IPS-18a (cell line): ENCODE data around the gene CENPT.

Experiments used
- H3K27ac ChIP-seq: one replicate; pipeline ENCODE4 v1.5.1; 2013; ENCODE audit warnings: low read length
- H3K27me3 ChIP-seq: one replicate; pipeline ENCODE4 v1.6.1; 2013; ENCODE audit warnings: mild to moderate bottlenecking, low read length; ENCODE audit not compliant: control insufficient read depth, insufficient read depth
- H3K36me3 ChIP-seq: one replicate; pipeline ENCODE4 v1.6.1; 2013; ENCODE audit warnings: low read depth, low read length; ENCODE audit not compliant: control insufficient read depth
- H3K4me1 ChIP-seq: one replicate; pipeline ENCODE4 v1.6.1; 2013; ENCODE audit warnings: low read depth, low read length; ENCODE audit not compliant: control insufficient read depth
- H3K4me3 ChIP-seq: one replicate; pipeline ENCODE4 v1.5.1; 2013; ENCODE audit warnings: low read length
- H3K9ac ChIP-seq: one replicate; pipeline ENCODE4 v1.6.1; 2013; ENCODE audit warnings: mild to moderate bottlenecking, low read length, moderate library complexity
- H3K9me3 ChIP-seq: one replicate; pipeline ENCODE4 v1.6.1; 2013; ENCODE audit warnings: low read depth, low read length; ENCODE audit not compliant: control insufficient read depth

CENPT gene

DNA sequence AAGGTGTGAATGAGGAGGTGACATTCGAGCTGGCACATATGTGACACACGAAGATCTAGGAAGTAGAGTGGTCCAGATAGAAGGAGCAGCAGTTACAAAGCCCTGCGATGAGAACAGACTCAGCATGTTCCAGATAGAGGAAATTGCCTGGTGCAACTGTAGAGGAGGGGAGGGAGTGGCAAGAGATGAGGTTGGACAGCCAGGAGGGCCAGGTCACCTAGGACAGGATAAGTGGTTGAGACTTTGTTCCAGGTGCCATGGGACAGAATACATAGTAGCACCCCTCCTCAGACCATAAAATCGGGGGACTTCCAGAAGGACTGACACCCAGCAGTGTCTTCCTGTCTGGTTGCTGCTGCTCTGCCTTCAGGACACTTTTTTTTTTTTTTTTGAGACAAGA is 11.0 kb upstream of the CENPT start:
- peak overlapping the region; percentile 84 for H3K27ac ChIP-seq

DNA sequence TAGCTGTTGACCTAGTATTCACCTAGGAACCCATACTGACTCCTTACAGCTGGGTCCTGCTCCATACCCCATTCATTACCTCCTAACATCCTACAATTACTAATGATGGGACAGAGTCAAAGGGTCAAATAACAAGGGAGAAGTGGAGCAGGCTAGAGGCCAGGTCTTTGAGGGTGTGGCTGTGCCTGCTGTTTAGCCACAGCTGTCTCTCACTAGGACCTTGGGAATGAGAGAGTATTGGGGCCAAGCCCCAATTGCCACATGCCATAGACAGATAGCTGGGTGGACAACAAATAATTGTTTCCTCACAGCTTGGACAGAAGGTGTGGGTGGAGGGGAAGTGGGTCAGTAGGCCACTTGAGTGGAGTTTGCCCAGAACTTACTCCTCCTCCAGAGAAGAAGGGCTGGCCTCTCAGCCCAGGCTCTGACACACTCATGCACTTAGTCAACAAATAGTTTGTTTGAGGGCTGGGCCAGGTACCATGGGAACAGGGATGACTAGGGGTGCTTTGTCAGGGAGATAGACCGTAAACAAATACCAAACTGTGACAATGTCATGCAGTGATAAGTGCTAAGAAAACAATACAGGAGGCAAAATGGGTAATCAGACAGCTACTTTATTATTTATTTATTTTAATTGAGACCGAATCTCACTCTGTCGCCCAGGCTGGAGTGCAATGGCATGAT is 10.2 kb upstream of the CENPT start:
- Histone ChIP-seq H3K4me3 (peak overlapping the region; percentile 31), H3K27ac (peak overlapping the region; percentile 84), H3K4me1 (peaks cover 20% of the 10 kb centered on the region)

More for the DNA sequence above, 11.0 kb upstream of the CENPT start:
- Histone ChIP-seq H3K9me3 (no peaks in the 10 kb centered on the region), H3K27me3 (no peaks in the 10 kb centered on the region), H3K4me3 (peak overlapping the region; percentile 26), H3K9ac (peak overlapping the region; percentile 60), H3K4me1 (peaks cover 20% of the 10 kb centered on the region), H3K36me3 (peaks cover 8% of the 10 kb centered on the region)

DNA sequence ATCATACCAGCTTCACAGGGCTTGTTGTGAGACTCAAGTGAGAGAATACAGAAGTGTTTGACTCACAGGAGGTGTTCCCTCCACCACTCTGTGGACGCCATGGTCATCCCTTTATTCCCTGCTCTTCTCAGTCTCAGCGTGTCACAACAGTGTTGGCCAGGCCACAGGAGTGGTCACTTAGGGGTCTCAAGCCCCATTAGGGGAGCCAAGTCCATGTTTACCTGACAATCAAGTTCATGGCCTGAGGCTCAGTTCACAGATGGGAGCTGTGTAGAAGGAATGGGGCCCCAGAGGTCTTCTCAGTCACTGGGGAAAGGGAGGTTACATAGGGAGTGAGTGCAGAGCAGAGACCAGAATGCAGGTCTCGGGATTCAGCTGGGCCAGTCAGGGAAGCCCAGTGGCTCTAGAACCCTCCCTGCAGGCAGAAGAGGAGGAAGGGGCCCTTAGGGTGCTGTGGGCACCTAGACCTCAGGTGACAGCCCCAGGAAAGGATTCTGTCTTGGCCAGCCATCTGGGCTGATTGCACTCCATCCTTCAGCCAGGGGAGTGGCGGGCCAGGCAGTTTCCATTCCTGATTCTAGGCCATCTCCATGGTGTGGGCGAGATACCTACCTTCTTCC is 9.5 kb upstream of the CENPT start:
- Histone ChIP-seq H3K4me3 (peak overlapping the region; percentile 31), H3K27me3 (no peaks in the 10 kb centered on the region), H3K27ac (peak overlapping the region; percentile 74), H3K4me1 (peaks cover 20% of the 10 kb centered on the region), H3K9ac (peak overlapping the region; percentile 64), H3K36me3 (peaks cover 10% of the 10 kb centered on the region), H3K9me3 (no peaks in the 10 kb centered on the region)

More for the DNA sequence above, 10.2 kb upstream of the CENPT start:
- peaks cover 8% of the 10 kb centered on the region for H3K36me3 ChIP-seq
- peak overlapping the region; percentile 64 for H3K9ac ChIP-seq
- no peaks in the 10 kb centered on the region for H3K27me3 ChIP-seq
- no peaks in the 10 kb centered on the region for H3K9me3 ChIP-seq

DNA sequence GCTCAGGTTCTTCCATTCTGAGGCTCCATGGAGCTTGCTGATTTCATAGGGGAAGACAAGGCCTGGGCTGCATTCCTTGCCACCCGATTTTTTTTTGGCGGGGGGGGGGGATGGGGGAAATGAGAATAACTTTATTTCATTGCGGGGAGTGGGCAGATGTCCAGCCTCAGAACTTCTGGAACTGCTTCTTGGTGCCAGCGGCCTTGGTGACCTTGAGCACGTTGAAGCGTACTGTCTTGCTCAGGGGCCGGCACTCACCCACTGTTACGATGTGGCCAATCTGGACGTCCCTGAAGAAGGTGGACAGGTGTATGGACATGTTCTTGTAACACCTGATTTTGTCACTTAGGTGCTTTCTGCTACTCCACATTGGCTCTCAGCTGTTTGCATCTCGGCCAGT is 8.3 kb upstream of the CENPT start:
- H3K9ac ChIP-seq: no peak overlapping the region
- H3K9me3 ChIP-seq: no peaks in the 10 kb centered on the region
- H3K4me3 ChIP-seq: no peak overlapping the region
- peaks cover 8% of the 10 kb centered on the region for H3K36me3 ChIP-seq
- H3K27ac ChIP-seq: no peak overlapping the region
- H3K4me1 ChIP-seq: peaks cover 20% of the 10 kb centered on the region
- H3K27me3 ChIP-seq: no peaks in the 10 kb centered on the region

DNA sequence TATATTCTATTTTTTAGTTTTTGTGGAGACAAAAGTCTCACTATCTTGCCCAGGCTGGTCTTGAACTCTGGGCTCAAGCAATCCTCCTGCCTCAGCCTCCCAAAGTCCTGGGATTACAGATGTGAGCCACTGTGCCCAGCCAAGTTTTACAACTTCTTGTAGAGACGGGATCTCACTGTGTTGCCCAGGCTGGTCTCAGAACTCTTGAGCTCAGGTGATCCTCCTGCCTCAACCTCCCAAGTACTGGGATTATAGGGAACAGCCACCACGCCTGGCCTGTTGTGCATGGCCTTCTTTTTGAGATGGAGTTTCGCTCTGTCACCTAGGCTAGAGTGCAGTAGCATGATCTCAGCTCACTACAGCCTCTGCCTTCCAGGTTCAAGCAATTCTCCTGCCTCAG is 6.2 kb upstream of the CENPT start:
- H3K27me3 ChIP-seq: no peaks in the 10 kb centered on the region
- no peaks in the 10 kb centered on the region for H3K9me3 ChIP-seq
- H3K36me3 ChIP-seq: peaks cover 4% of the 10 kb centered on the region
- H3K4me1 ChIP-seq: peaks cover 23% of the 10 kb centered on the region
- no peak overlapping the region for H3K9ac ChIP-seq
- H3K27ac ChIP-seq: no peak overlapping the region
- H3K4me3 ChIP-seq: no peak overlapping the region

DNA sequence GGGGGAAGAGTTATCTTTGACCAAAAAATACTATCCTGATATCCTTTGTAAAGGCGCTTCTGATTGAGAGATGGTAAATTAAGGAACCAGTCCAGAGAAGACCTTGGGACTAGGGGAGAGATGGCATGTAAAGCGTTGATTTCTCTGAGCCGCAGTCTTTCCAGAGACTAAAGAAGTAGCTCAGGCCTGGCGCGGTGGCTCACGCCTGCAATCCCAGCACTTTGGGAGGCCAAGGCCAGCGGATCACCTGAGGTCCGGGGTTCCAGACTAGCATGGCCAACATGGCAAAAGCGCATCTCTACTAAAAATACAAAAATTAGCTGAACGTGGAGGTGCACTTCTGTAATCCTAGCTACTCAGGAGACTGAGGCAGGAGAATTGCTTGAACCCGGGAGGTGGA is 625 bp upstream of the CENPT start:
- Histone ChIP-seq H3K4me3 (peak overlapping the region; percentile 79), H3K36me3 (peaks cover 4% of the 10 kb centered on the region), H3K27me3 (no peaks in the 10 kb centered on the region), H3K4me1 (peaks cover 30% of the 10 kb centered on the region), H3K9me3 (no peaks in the 10 kb centered on the region), H3K27ac (peak overlapping the region; percentile 44), H3K9ac (peak overlapping the region; percentile 90)

DNA sequence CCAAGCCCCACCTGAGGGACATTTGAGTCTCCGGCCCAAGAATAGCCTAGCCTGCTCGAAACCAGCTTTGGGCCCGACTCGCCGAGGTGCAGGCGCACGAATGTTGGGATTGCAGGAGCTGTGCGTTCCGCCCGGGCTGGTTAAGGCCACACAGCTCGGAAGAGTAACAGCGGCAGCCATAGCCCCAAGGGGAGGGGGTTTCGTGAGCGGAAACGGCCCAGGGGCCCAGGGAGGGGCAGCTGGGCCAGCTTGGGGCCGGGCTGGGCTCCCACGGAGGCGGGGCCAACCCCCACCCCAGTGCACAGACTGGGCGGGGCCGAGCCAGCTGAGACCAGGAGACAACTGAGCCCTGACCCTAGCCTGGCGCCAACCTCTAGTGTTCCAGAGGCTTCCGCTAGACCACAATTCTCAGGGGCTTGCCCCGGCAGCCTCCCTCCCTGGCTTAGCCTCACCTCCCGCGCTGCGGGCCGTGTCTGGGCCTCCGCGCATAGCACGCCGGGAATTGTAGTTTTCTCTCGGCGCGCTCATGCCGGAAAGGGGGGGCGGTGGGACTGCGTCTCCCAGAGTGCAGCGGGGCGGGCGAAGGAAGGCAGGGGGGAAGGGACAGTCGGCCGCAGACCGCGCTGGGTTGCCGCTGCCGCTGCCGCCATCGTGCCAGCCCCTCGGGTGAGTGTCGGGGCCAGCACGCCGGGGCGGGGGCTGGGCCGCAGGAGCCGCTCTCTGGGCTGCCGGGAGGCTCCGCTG is 1.0 kb downstream of the CENPT start, which contains the start of gene NUTF2:
Gene NUTF2, plus strand, starts transcription at position 614 of the 744 bp plus-strand sequence. CDS start 18,198 bp downstream, outside the sequence.
- Histone ChIP-seq H3K9ac (peak within 1 kb of the TSS; percentile 90), H3K4me3 (peak within 1 kb of the TSS; percentile 79), H3K4me1 (peaks cover 32% of the 10 kb centered on the region), H3K27ac (peak within 1 kb of the TSS; percentile 79), H3K27me3 (no peaks in the 10 kb centered on the region), H3K9me3 (no peaks in the 10 kb centered on the region), H3K36me3 (no peaks in the 10 kb centered on the region)

DNA sequence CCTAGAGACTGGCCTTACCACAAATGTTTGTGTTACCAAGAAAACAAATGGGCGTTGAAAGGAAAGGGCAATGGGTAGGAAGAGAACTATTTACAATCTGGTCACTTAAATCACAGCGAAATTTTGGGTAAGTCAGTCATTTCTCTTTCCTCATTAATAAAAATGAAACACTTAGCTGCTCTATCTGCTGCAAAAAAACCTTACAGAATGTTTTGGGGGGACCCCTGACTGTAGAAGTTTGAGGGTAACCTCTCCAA is 1.5 kb downstream of the CENPT start:
- Histone ChIP-seq H3K9ac (peak overlapping the region; percentile 90), H3K36me3 (no peaks in the 10 kb centered on the region), H3K4me1 (peaks cover 37% of the 10 kb centered on the region), H3K4me3 (peak overlapping the region; percentile 79), H3K27ac (peak overlapping the region; percentile 79), H3K27me3 (no peaks in the 10 kb centered on the region), H3K9me3 (no peaks in the 10 kb centered on the region)

DNA sequence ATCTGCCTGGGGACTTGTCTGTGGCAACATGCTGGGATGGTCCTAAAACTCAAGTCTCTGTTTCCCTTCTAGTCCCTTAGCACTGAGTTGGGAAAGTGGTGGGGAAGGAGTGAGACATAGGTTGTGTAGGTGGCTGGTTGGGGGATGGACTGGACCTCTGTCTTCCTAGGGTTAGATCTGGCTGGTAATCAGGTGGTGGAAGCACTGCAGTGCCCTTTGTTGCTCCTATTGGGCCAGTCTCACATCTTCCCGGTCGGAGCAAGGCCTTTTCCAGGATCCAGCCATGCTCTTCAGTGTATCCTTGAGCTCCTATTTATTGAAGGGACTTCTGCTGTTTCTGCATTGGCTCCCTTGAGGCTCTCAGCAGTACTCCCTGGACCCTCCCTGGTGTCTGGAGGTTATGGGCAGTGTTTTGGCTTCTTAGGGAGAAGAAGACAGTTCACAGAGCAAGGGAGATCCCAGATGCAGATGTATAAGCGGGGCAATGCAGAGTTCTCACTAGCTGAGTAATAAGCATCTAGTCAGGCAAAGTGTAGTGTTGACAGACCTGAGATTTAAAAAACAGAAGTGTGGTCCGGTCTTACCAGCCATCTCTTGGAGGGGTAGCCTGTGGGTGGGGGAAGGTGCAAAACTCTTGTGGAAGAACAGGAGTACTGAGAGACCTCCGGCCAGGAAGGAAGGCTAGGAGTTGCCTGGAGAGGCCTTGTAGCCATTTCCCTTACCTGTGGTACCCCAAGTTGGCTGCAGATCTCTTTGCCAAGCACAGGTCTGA is 2.0 kb downstream of the CENPT start:
- H3K27ac ChIP-seq: peak overlapping the region; percentile 79
- peak overlapping the region; percentile 79 for H3K4me3 ChIP-seq
- H3K9ac ChIP-seq: peak overlapping the region; percentile 90
- no peaks in the 10 kb centered on the region for H3K9me3 ChIP-seq
- H3K27me3 ChIP-seq: no peaks in the 10 kb centered on the region
- H3K36me3 ChIP-seq: no peaks in the 10 kb centered on the region
- peaks cover 37% of the 10 kb centered on the region for H3K4me1 ChIP-seq

DNA sequence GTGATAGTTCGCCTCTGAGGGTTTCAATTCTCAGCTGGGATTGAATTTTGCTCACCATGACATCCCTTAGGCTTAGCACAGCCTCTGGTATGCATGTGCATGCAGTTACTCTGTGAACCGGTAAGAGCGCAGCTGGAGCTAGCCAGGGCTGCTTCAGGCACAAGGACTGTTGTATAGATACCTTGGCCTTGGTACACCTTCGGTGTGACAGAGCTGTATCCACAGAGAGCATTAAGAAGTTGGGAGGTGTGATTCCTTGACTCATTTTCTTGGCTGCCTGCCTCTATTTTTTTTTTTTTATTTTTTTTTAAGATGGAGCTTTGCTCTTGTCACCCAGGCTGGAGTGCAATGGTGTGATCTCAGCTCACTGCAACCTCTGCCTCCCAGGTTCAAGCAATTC is 3.0 kb downstream of the CENPT start:
- H3K4me1 ChIP-seq: peaks cover 37% of the 10 kb centered on the region
- no peak overlapping the region for H3K27ac ChIP-seq
- H3K9me3 ChIP-seq: no peaks in the 10 kb centered on the region
- no peak overlapping the region for H3K9ac ChIP-seq
- no peaks in the 10 kb centered on the region for H3K27me3 ChIP-seq
- H3K4me3 ChIP-seq: no peak overlapping the region
- no peaks in the 10 kb centered on the region for H3K36me3 ChIP-seq

DNA sequence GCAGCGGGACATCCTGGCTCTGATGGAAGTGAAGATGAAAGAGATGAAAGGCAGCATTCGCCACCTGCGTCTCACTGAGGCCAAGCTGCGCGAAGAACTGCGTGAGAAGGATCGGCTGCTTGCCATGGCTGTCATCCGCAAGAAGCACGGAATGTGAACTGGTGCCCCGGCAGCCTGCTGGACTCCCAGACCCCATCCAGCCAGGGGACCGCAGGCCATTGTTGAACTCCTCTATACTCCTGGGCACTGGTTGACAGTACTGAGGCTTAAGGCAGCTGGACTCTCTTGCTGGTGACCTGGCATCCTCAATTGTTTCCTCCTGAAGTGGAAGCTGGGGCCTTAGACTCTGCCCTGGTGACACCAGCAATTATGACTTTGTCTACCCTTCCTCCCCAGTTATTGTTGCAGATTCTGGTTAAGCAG is 4.1 kb downstream of the CENPT start:
- Histone ChIP-seq H3K9ac (peak overlapping the region; percentile 74), H3K4me3 (peak overlapping the region; percentile 95), H3K9me3 (no peaks in the 10 kb centered on the region), H3K27ac (no peak overlapping the region), H3K36me3 (no peaks in the 10 kb centered on the region), H3K4me1 (peaks cover 34% of the 10 kb centered on the region), H3K27me3 (no peaks in the 10 kb centered on the region)
